ENCODE measurements around the gene C6orf47.

- TF ChIP-seq POLR2A (IDR thresholded peaks at IDR 0.05), result no peak
- TF ChIP-seq, protein P1, sequence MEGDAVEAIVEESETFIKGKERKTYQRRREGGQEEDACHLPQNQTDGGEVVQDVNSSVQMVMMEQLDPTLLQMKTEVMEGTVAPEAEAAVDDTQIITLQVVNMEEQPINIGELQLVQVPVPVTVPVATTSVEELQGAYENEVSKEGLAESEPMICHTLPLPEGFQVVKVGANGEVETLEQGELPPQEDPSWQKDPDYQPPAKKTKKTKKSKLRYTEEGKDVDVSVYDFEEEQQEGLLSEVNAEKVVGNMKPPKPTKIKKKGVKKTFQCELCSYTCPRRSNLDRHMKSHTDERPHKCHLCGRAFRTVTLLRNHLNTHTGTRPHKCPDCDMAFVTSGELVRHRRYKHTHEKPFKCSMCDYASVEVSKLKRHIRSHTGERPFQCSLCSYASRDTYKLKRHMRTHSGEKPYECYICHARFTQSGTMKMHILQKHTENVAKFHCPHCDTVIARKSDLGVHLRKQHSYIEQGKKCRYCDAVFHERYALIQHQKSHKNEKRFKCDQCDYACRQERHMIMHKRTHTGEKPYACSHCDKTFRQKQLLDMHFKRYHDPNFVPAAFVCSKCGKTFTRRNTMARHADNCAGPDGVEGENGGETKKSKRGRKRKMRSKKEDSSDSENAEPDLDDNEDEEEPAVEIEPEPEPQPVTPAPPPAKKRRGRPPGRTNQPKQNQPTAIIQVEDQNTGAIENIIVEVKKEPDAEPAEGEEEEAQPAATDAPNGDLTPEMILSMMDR (IDR thresholded peaks at IDR 0.05), result no peak
Measured at GRCh38 chr6:31669676-31670075, 9.1 kb upstream of the C6orf47 start, which contains the start of gene LY6G5B.

Data from lower leg skin (tissue), 3 donors.